Stimulated activated CD8-positive, alpha-beta memory T cell treated with anti-CD3 and anti-CD28 coated beads, Interleukin-12 subunit alpha, Interleukin-12 subunit beta, amount 100 ng/mL, for 24 hours (primary cell): Measurements from ENCODE around the gene PRPS2.

Experiments
- DNase-seq: peaks from one replicate; pipeline ENCODE4 v3.0.0-alpha.2; 2020; ENCODE audit errors: extremely low read depth

PRPS2 gene

DNA sequence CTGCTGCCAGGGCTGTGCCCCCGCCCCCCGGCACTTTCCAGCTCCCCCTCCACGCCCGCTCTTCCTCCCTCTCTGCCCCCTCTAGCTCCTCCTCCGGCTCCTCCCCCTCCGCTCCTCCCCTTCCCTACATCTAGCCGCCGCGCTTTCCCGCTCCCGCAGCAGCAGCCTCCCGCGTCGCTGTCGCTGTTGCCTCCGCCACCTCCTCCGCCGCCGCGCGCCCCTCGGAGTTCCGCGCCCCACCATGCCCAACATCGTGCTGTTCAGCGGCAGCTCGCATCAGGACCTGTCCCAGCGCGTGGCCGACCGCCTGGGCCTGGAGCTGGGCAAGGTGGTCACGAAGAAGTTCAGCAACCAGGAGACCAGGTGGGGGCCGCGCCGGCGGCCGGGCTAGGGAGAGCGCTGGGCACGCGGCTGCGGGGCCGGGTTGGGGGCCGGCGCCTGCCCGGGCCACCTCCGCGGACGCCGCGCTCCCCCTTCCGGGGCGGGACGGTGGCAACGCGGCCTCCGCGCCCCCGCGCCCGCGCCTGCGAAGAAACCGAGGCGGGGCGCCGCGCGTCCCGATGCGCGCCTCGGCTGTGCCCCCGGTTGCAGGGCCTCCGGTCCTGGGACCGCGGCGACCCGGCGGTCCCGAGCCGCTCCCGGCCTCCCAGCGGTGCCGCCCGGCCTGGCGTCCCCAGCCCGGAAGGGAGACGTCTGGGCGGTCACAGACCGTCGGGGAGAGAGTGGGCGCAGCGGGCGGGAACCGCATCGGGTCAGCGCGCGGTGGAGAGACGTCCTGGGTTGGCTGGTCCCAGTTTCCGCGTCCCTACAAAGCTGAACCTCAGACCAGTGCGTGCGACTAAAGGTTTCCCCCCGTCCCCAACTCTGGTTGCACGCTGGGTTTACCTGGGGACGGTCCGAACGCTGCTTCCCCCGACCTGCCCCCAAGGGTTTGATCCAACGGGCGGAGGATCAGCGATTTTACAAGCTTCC, at the start of gene PRPS2:
PRPS2 (plus strand) TSS at position 156 of the 972 bp plus-strand sequence; CDS start at position 242, 86 bp downstream.
- peak; percentile 38 for DNase-seq

DNA sequence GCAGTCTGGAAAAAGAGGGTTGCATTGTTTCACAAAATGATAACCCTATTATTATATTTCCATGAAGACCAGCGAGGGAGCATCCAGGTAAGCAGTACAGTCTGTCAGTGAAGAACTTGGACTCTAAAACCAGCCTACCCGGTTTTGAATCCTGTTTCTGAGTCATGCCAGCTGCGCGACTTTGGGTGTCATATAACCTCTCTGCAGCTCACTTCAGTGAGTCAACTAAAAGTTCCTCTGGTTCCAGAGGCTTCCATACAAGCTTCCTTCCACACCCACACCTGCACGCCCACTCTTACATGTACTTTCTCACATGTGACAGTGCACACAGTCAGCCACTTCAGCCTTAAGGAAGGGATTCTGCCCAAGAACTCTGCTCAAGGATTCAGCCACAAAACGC, 49.8 kb upstream of the PRPS2 start:
- no peak for DNase-seq

DNA sequence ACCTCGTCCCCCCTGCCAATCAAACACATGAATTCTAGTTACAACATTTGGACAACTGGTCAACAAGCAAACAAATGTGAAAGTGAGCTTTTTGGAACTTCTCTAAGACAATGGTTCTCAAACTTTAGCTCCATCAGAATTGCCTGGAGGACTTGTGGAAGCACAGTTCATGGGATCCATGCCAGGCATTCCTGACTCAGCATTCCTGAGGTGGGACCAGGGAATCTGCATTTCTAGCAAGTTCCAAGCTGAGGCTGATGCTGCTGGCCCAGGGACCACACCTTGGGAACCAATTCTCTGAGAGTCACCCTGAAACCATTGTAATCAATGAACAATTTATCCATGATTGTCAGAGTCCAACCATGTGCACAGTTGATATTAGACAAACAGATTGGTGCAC, 43.8 kb upstream of the PRPS2 start:
- no peak for DNase-seq

DNA sequence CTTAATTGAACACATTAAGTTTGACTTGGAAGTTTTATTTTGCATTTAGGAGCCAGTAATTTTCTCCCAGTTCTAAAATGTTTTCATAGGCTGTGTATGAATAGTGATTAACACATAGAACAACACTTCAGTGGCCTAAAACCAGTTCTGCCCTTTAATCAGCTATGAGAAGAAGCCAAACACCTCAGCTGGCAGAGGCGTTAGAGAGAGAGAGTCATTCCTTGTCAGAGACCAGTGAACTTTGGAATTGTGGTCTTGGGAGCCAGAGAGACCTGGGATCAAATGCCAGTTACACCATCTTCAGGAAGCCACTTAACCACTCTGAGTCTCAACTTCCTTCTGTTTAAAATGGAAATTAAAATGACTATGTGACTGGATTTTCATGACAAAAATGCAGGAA, 39.3 kb upstream of the PRPS2 start:
- no peak for DNase-seq

DNA sequence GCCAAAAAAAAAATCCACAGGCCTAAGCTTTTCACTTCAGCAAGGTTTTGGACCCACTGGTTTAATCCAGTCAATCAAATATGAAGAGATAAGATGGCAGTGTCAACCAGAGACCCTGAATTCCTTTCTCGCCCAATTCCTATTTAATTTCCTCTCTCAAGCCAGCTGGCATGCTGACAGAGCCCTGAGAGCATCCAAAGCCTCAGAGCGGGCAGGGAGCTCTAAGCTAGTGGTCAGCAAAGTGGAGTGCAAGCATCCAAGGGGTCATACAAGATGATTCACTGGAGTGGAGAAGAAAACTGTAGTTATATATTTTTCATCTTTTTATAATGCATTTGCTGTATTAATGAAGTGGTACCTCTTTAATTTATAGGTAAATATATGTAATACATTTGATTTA, 37.8 kb upstream of the PRPS2 start:
- DNase-seq = no peak

DNA sequence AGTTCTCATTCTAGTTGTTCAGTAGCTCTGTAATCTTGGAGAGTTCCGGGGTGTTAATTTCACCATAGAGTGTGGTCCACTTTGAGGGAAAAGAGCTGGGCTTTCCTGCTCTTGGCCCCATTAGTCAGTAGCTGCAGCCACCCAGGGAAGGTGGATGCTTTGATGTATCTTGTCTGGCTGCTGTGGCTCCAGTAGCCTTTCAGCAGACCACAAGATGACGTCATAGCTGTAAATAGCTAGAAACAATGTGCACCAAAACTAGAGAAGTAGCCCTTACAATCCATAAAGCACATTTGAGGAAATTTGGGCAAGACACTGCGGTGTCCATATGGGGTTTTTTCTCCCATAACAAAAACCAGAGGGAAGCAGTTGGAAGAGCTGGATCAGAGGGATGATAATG, 32.9 kb upstream of the PRPS2 start:
- DNase-seq = no peak

DNA sequence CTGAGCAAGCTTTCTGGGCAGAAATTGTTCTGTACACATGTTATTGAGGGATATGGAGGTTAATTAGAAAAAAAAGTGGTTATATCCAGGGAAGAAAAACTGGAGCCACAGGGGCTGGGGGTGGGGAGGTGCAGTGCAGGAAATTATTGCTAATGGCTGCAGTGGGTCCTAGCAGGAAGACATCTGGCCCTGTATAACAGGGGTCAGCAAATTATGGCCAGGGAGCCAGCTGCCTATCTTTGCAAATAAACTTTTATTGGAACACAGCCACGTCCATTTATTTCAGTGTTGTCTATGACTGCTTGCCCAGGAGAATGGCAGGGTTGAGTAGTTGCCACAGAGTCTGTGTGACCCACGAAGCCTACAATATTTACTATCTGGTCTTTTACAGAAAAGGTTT, 23.4 kb upstream of the PRPS2 start:
- DNase-seq = no peak

DNA sequence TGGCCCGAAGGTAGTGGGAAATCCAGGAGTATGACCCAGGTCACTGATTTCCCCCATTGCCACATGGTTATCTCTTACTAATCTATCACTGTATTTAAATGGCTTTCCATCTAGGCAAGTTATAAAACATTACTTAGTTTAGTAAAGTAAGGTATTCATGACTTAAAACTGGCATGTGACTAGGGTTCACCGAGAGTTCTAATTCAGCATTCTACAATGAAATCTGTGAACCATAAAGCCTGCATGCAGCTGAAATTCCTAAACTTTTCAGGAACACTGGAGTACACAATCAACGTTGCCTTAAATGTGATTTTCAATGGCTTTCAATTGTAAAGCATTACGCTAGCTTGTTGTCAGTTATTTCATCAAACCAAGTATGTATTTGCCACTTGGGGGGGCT, 22.7 kb upstream of the PRPS2 start:
- no peak for DNase-seq

DNA sequence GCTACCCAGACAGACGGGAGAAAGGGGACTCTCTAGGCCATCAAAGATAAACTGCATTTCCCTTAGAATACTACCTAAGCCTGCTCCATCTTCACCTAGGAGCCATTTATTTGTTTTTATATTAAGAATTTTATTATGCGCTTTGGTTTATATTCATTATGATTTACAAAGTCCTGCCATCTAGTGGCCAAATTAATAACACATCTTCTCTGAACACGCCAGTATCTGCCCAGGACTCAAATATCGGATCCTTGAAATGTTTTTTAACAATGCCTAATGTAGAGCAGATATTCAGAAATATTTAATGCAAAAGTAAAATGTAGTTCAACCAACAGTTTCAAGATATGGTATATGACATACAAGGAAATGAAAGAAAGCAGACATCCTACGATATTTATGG, 20.8 kb upstream of the PRPS2 start:
- DNase-seq = no peak

DNA sequence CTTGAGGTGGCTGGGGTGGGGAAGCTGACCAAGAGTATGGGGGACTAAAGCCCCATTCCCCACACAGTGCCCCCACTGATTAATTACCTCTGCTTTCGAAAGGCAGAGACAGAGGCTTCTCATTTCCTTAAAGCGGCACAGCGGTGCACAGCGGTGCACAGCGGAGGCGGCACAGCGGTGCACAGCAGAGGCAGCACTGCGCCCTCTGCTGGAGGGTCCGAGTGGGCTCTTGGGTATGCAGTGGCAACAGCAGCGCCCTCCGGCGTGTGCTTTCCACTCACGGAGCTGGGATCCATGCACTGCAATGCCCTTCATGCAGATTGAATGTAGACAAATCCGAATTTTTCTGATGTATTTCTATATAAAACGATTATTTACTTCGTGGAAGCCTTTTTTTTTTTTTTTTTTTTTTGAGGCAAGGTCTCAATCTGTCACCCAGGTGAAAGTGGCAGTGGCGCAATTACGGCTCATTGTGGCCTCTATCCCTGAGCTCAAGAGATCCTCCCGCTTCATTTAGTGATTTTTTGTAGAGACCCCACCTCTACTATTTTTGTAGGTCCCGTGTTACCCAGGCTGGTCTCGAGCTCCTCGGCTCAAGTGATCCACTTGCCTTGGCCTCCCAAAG, 19.7 kb upstream of the PRPS2 start:
- peak; percentile 17 for DNase-seq

DNA sequence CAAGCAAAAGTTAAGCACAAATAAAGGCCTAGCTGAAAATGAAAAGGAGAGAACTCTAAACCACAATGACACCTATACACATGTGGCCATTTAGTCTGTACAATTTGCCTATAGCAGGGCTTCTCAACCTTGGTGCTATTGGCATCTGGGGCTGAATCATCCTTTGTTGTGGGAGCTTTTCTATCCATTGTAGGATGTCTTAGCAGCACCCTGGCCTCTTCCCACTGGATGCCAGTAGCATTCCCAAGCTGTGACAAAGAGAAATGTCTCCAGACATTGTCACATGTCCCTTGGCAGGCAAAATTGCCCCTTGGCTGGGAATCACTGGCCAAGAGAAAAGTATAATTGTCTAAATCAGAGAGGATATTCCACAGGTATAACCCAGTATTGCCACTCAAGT, 13.5 kb upstream of the PRPS2 start:
- no peak for DNase-seq

DNA sequence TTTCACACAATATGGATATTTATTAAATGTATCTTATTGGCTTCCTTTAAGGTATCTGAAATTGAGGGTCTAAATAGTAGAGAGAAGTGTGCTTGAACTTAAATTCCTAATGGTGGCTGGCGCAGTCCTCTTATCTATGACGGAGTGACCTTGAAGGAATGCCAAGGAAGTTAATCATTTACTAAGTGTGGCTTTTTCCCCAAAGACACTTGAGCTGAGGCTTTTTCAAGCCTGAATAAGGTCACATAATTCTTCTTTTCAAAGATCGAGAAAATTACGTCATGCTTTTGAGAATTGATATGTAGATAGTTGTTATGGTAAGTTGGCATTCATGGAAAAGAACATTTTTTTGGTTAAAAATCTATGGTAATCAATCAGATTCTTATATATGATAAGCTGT, 11.7 kb upstream of the PRPS2 start:
- DNase-seq = no peak

DNA sequence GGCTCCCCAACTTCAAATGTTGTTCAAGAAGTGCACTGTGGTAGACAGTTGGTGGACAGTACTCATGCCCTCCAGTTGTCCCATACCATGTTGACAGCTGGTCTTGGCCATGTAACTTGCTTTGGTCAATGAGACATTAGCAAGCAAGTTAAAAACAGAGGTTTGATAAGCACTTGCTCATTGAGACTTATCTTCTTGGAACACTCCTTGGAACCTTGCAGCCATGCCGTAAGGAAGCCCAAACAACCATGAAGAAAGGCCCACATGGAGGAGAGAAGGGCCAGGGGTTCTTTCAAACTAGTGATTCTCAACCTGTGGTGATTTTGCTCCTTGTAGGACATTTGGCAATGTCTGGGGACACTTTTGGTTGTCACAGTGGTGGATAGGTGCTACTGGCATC, 2.6 kb upstream of the PRPS2 start:
- DNase-seq = no peak

DNA sequence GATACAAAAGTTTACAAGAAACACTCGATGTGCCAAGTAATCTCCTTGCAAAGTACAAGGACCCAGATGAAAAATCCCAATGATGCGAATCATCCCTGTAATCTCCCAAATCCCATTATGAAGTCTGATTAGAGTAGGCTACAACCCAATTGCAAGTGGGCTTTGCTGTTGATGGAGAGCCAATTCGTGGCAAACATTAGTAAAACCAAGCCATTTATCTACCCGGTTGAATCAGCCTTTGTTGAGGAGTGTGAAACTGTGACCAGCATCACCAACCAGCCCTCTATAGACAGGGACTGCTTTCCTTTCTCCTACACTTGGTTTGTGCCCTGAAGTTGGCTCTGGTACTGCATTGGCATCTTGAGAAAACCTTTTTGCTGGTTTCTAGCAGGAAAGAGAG, 1.2 kb upstream of the PRPS2 start:
- DNase-seq = no peak

DNA sequence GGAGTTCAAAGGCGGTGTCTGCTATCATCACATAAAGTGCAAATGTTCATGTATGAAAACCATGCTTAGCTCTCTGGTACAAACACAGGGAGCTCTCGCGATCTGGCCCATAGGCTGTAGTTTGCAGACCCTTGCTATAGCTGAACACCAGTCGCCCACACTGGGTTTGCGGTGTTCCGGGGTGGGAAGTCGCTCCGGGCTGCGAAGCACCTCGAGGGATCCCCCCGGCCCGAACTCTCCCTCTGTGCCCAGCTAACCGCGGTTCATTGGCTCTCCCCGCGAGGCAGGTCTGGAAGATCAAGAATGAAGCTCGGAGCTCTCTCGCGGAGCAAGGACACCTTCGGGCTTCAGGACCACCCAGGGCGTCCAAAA, 341 bp upstream of the PRPS2 start:
- DNase-seq = no peak

DNA sequence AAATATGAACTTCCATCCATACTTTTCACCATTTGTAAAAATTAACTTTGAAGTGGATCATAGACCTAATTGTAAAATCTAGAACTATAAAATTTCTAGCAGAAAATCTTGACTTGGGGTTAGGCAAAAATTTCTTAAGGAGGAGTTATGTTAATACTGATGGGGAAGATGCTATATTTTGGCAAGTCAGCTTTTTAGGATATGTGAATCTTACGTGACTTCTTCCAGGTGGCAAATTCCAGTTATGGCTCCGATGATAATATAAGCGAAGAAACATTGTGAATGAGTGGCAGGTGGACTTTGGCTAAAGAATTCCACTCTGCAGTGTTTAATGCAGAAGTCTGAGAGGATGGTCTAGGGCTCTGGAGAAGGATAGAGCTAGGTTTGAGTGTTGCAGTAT, 1.5 kb downstream of the PRPS2 start:
- no peak for DNase-seq

DNA sequence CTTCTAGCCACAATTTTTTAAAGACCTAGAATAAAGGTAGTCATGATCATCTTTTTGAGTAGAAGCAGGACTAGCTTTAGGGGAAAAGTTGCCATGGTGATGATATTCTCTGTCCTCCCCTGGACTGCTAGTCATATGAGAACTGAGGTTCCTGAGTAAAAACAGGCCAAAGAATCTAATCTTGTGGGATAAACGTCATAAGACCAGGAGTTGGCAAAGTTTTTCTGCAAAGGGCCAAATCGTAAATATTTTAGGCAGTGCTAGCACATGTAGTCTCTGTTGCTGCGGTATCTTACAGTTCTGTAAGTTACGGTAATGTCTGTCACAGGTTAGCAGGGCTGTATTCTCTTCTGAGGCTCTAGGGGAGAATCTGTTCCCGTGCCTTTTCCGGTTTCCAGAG, 3.4 kb downstream of the PRPS2 start:
- no peak for DNase-seq

DNA sequence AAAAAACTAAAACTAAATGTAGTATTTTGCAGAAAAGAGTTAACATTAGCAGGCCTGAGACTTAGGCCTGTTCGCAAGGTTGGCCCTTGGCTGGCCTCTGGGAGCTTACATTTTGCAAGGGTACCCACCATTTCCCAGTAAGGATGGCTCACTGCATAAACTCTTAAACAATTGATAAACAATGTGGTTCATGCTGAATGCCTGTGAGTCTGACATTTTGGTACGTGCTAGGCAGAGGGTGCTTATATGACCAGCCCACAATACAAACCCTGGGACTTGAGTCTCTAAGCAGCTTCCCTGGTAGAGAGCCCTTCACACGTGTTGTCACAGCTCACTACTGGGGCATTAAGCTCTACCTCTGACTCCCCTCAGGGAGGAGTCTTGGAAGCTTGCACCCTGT, 7.4 kb downstream of the PRPS2 start:
- no peak for DNase-seq

DNA sequence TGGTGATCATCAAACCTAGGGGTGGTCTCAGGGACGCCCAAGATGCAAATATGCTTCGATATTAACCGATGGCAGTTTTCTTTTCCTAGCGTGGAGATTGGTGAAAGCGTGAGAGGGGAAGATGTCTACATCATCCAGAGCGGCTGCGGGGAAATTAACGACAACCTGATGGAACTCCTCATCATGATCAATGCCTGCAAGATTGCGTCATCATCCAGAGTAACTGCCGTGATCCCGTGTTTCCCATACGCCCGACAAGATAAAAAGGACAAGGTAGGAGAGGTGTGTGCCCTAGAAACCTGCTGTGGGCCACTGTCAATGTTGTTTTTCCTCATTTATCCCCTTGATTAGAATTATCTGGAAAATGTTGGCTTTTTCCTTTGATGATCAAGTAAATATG, 7.9 kb downstream of the PRPS2 start:
- no peak for DNase-seq

DNA sequence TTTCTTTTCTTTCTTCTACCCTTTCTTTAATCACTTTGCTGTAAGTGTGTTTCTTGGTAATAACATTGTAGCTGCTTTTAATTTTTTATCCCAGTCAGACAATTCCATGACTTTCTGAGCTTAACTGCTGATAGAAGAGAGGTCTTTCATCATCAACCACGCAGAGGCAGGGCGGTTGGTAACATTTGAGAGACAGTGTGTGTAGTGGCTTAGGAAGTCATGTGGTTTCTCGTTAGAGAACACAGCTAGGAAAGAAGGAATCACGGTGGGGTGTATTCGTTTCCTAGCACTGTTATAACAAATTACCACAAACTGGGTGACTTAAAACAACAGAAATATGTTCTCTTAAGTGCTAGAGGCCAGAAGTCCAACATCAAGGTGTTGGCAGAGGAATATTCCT, 11.5 kb downstream of the PRPS2 start:
- no peak for DNase-seq

DNA sequence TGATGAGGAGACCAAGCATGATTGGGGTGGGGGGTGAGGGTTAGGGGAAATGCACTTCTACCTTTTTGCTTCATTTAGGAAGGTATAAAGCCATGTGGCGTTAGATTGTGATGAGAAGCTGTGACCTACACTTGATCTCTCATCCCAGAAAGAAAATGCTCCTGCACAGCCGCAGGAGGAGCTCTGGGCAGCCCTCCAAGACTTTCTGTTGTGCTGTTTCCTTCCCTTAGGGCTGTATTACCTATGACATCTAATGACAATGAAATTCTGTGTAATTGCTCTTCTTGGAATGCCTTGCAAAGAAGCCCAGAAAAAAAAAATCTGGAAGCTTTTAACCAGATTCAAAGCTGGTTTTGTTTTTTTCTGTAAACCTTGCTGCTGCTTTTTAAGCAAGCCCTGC, 13.4 kb downstream of the PRPS2 start:
- no peak for DNase-seq

DNA sequence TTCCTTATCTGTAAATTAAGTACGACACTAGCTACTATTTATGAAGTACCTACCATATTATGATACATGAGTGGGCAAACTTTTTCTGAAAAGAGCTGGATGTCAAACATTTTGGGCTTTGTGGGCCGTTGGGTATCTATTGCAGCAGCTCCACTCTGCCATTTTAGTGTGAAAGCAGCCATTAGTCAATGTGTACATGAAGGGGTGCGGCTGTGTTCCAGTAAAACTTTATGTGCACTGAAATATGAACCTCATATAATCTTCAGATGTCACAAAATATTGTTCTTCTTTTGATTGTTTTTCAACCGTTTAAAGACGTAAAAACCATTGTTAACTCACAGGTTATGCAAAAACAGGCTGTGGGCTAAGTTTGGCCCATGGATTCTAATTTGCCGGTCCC, 14.1 kb downstream of the PRPS2 start:
- no peak for DNase-seq

DNA sequence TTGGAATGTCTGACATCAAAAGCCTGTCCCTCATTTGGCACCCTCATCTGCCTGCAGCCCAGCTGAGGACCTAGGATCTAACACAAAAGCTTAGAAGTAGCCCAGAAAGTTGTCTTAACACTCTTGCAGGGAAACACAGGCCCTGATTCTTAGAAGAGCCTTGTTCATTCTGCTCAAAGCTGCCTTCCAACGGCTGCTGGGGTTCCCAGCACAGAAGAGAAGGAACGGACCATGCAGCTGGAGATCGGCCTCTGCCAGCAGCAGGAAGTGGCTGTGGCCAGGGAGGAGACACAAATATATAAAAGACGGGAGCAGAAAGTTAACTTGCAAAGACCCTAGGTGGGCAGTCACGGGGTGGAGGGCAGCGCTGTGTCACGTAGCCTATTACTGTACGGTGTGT, 20.4 kb downstream of the PRPS2 start:
- DNase-seq = no peak

DNA sequence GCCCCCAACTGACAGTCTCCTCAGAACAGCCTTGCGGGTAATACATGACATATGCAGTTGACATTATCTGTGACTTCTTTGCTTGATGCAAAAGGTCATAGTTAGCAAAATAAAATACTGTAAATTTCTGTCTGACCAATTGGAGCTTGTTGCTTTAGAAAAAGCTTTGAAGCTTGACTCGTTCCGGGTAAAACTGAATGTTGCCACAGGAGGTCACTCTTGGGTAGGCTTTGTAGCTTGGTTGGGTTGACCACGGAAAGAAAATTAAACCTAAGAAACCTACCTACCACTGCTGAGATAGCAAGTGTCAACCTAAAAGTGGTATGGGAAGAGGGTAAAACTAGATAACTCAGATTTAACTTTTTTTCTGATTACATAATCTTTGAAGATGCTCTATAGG, 23.2 kb downstream of the PRPS2 start:
- DNase-seq = no peak
